Fibroblast of upper back skin (primary cell): Measurements from ENCODE around the gene SLC25A52.
A peak's percentile ranks its signal among the peaks of the same experiment; 100 is the strongest.
"Not testable (repeated sequence)": the region's sequence is repeated elsewhere in the genome, so short reads cannot be mapped to it uniquely, and the experiment has no call there.

Experiments
- DNase-seq: peaks from one replicate; pipeline ENCODE4 v3.0.0-alpha.2; 2013

SLC25A52 gene

DNA sequence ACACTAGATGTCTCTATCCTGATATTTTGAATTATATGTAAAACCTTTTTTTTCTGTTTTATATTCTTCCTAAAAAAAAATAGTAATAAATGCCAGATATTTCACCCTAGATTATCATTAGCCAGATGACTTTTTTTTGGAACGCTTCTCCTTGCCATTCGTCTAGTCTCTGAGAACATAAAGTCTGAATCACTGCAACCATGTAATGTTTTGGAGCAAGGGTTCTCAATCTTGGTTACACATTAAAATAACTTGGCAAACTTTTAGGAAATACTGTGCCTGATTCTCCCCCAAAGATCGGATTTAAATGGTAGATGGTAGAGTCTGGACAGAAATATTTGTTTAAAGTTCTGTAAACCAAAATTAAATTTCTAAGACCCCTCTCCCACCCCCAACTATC is 21.0 kb downstream of the SLC25A52 start:
- DNase-seq, result no peak

GRCh38 chr18:31738460-31739407 is 21.9 kb downstream of the SLC25A52 start:
- DNase-seq, result no peak

- DNase-seq, result no peak
Observed at GRCh38 chr18:31736630-31737029, 24.1 kb downstream of the SLC25A52 start.

DNA sequence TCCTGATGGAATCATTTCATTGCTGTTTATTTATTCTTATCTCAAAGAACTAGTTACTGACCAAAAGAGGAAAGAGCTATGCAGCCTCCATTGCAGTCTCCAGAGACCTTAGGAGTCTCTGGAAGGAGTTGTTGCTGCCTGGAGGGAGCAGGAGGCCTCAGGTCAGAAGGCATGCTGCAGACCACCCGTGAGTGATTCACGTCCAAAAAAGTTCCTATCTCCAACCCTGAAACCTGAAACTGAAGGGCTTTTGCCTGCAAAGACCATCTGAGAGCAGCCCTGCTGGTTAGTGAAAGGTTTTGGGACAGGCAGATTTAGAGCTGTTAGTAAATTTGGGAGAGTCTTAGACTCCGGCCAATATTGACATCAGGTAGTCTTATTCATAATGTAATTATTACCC is 29.1 kb downstream of the SLC25A52 start:
- no peak for DNase-seq

GRCh38 chr18:31729196-31729595 is 31.5 kb downstream of the SLC25A52 start:
- not testable (repeated sequence) for DNase-seq

DNA sequence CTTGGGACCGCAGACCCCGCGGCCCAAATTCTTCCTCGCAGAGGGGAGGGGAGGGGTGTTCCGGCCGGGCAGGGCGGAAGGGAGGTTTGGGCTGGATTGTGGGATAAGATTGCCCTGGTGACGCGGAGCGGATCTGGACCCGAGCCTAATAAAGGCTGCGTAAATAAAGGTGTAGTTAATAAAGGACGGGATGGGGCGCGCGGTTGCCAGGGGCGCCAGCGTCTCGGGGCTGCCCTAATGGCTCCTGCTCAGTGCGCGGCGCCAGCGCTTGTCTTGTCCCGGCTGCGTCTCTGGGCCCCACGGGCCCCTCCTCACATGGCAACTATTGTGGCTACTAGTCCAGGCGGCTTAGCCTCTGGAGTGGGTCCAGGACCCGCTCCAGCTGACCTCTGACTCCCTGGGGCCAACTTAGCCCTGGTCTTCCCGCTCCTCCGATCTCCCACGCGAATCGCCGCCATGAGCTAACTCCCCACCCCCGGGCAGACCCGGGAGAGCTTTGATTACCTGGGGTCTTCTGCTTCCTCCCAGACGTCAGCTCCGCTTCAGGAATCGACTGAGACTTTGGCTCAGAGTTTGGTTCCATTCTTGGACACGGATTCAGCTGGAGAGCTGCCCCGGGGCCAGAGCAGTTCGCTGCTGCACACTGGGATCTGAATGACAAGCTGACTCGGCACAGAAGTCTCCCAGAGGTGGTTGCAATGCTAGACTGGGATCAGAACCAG is 36.5 kb downstream of the SLC25A52 start:
- DNase-seq, result no peak

- DNase-seq, result no peak
Observed at GRCh38 chr18:31723639-31723989, 37.1 kb downstream of the SLC25A52 start.

DNA sequence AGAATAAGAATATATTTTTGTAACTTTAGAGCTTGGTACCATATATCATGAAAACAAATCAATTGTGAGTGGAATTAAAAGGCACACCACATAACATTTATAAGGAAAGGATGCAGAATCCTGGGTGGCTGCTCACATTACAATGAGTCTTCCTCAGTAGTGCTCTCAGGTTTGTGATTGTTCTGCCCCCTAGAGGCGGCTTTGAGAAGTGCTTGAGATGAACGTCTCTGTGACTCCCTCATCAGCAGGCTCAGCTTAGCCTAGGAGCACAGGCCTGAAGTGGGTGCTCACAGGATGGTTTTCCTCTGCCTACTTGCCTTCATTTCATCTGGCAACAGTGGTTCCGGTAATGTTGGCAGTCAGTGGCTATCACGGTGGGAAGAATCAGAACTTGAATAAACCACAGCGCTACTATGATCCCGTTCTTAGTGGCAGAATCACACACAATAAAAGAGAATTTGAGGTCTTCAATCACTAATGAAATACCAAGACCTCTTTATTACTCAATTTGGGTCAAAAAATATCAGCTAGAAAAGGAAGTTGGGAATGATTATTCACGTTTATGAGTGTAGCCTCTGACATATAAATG is 38.2 kb downstream of the SLC25A52 start:
- peak; percentile 75 for DNase-seq

- DNase-seq, result no peak
Observed at GRCh38 chr18:31721601-31722000, 39.1 kb downstream of the SLC25A52 start.

DNA sequence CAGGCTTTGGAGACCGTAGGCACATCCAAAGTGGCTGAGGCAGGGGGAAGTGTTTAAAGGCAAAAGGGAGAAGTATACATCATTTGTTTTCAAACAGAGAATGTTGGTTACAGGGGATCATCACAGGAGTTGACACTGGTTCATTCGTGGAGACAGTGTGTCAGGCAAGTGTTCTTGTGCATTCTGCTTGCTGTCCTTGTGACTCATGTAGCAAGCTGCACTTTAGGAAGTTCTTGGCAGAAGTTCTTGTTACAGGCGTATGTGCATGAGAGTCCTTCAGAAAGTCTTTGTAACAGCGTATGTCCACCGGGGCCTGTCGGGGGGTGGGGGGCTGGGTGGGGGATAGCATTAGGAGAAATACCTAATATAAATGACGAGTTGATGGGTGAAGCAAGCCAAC is 39.8 kb downstream of the SLC25A52 start:
- no peak for DNase-seq

- no peak for DNase-seq
Observed at GRCh38 chr18:31719363-31720006, 41.2 kb downstream of the SLC25A52 start.

DNA sequence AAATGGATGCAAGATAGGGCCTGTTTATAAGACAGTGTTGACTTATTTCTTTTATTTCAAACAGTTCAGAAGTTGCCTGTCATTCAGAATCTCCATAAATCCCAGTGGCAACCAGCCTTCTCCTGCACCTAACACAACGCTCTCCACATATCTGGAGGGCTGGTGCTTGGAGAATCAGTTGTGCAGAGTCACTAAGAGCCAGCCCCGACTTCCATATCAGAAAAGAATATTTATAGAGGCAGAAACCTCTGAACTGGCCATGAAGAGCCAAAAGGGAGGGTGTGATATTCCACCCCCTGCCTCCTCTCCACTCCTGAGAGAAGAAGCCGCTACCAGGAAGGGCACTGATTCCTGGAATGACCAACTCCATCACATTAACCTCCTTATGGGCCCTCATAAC is 42.3 kb downstream of the SLC25A52 start:
- no peak for DNase-seq

- no peak for DNase-seq
Observed at GRCh38 chr18:31716362-31716761, 44.3 kb downstream of the SLC25A52 start.

DNA sequence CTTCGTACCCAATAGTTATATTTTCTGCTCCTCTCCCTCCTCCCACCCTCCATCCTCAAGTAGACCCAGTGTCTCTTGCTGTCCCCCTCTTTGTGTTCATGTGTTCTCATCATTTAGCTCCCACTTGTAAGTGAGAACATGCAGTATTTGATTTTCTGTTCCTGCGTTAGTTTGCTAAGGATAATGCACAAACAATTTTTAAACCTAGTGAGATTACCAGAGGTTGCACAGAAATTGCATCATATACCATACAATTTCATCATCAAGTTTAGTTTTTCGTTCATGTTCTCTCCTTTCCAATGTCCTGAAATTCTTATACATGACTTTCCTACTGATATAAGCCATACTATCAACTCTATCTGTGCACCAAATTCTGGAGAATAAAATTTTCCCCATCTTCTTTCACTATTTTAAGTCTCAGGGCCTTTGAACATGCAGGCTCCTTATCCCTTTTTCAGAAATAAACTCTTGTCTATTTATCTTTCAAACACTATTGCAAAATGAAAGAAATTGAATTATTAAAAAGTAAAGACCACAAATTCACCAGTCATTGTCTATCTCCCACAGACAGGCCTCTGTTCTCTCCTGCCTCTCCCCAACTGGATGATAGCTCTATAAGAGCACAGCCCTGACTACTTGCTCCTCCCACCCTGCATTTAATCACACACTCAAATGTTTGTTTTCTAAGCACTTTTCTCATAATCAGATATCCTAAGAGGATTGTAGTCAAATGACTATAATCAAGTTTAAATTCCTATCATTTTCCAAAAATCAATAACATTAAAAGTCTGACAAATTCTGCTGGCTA is 49.1 kb downstream of the SLC25A52 start:
- no peak for DNase-seq

DNA sequence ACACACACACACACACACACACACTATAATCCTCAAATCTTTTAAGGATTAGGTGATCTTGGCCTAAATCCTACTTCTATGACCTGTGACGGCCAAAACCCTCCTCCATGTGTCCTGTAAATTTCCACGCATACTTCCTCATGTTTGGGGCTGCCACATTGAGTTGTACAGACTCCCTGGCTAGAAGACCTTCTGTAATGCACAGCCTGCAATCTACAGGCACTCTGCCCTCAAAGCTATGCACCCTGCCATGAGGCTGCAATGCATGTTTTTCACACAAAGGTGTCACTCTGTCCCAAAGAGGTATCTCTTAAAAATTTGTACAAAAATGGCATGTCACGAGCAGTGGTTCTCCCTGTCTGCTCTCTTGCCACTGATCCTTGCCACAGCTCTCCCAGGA is 49.9 kb downstream of the SLC25A52 start:
- DNase-seq, result no peak
